Cerebellar nuclear complex (tissue), 1 donor: ENCODE data around the gene PARP3.
"Not testable (repeated sequence)": the region's sequence is repeated elsewhere in the genome, so short reads cannot be mapped to it uniquely, and the experiment has no call there.

Source experiments
- DNase-seq, 2 experiments: peaks; one replicate each; lab custom pipeline; 2025; lab: John Stamatoyannopoulos, UW

Gene PARP3

GRCh38 chr3:51941798-51942602 lies at the start of gene PARP3, which contains the start of gene RRP9:
Gene PARP3, plus strand, starts transcription at chr3:51942363. Its CDS starts 993 bp downstream, at chr3:51943356.
Gene RRP9, minus strand, starts transcription at chr3:51941904. Its CDS starts 37 bp downstream, at chr3:51941867.
- DNase-seq = peak; percentile 99 to 100

- no peak for DNase-seq
Observed at GRCh38 chr3:51894391-51894790, 47.8 kb upstream of the PARP3 start.

- DNase-seq = no peak
Observed at GRCh38 chr3:51894939-51895338, 47.2 kb upstream of the PARP3 start.

- DNase-seq = no peak
Observed at GRCh38 chr3:51896607-51897305, 45.4 kb upstream of the PARP3 start.

GRCh38 chr3:51897391-51897790 lies 44.8 kb upstream of the PARP3 start:
- DNase-seq = no peak

- DNase-seq = not testable (repeated sequence)
Observed at GRCh38 chr3:51900043-51900442, 42.1 kb upstream of the PARP3 start.

GRCh38 chr3:51902361-51902760 lies 39.8 kb upstream of the PARP3 start:
- DNase-seq = not testable (repeated sequence)

GRCh38 chr3:51904034-51904823 lies 37.9 kb upstream of the PARP3 start:
- DNase-seq = no peak

- DNase-seq = no peak
Observed at GRCh38 chr3:51908026-51908425, 34.1 kb upstream of the PARP3 start.

- DNase-seq = no peak
Observed at GRCh38 chr3:51916418-51916817, 25.7 kb upstream of the PARP3 start.

- DNase-seq = no peak
Observed at GRCh38 chr3:51921081-51921578, 21.0 kb upstream of the PARP3 start.

- no peak for DNase-seq
Observed at GRCh38 chr3:51927061-51927977, 14.8 kb upstream of the PARP3 start.

GRCh38 chr3:51928438-51928837 lies 13.7 kb upstream of the PARP3 start:
- no peak for DNase-seq

- DNase-seq = not testable (repeated sequence)
Observed at GRCh38 chr3:51928981-51929380, 13.2 kb upstream of the PARP3 start.

- DNase-seq = no peak
Observed at GRCh38 chr3:51929420-51930003, 12.7 kb upstream of the PARP3 start.

GRCh38 chr3:51930439-51930838 lies 11.7 kb upstream of the PARP3 start:
- DNase-seq = no peak

- no peak for DNase-seq
Observed at GRCh38 chr3:51931756-51932155, 10.4 kb upstream of the PARP3 start.

GRCh38 chr3:51932471-51933370 lies 9.4 kb upstream of the PARP3 start:
- no peak for DNase-seq

GRCh38 chr3:51933471-51934138 lies 8.6 kb upstream of the PARP3 start:
- no peak for DNase-seq
